ENCODE results near the gene VWCE. TPM values are rescaled to one million over a fixed set of nuclear protein-coding genes. Genes with fewer than 3 reads are reported as not detected.

Gene VWCE
- polyA plus RNA-seq, 1 of the 3 experiments (the other 2 are of a cell fraction): 5.0 TPM

DNA sequence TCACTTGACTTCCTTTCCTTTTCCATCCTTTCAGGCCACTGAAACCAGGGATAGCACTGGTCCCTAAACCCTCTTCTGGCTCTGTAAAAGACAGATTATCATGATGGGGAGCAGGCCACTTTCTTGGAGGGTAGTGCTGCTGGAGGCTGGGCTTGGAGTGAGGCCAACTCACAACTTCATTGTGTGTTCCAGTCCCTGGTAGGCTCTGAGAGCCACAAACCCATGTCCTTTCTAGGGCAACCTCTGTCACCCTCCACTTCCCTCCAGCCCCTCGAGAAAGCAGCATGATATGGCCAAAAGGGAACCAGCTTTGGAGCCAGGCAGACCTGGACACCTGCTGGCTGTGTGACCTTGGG lies 40.2 kb upstream of the VWCE start:
- Histone ChIP-seq H3K27ac (ENCODE audit: low read depth in 2 of 2, low read length in 1 of 2) (peak overlapping the region in 1 of 2 experiments; percentile 67; a peak in 2 of 4 replicates), H3K4me1 (ENCODE audit: control insufficient read depth in 1 of 2, insufficient read depth in 2 of 2, low read depth in 1 of 2, low read length in 1 of 2) (peaks cover 17 to 40% of the 10 kb centered on the region in 2 experiments; a peak in 3 of 4 replicates), H3K4me2 (no peak overlapping the region), H3K36me3 (replicated peaks in 1 of 2; ENCODE audit: control insufficient read depth in 1 of 2, insufficient read depth in 2 of 2, low read length in 1 of 2) (peaks cover 0 to 12% of the 10 kb centered on the region in 2 experiments), H3K9me2 (no peaks in the 10 kb centered on the region), H3K9me3 (no peaks in the 10 kb centered on the region), H3K4me3 (ENCODE audit: low read depth in 2 of 2, low read length in 1 of 2) (no peak overlapping the region), H3F3A (replicated peaks; ENCODE audit: insufficient read depth) (no peaks in the 10 kb centered on the region), H3K9ac (no peak overlapping the region), H2AFZ (ENCODE audit: low read depth) (no peak overlapping the region), H4K20me1 (ENCODE audit: insufficient read depth) (peaks cover 14% of the 10 kb centered on the region), H3K27me3 (ENCODE audit: insufficient read depth) (no peaks in the 10 kb centered on the region), H3K79me2 (ENCODE audit: insufficient read depth) (peaks cover 26% of the 10 kb centered on the region)
- 100% methylated on average over 1 of the region's 1 CpG for WGBS (ENCODE audit: low lambda C conversion rate)
- ChIA-PET POLR2A (interaction anchor here (1.6 to 4.3 kb wide), 3 partner anchors 10 to 51 kb away, joined by 6 to 48 read pairs (median 15); partner anchors contain the start of genes CYB561A3 and TMEM138), CTCF (interaction anchor here (0.7 to 7.9 kb wide), 13 partner anchors 8 to 303 kb away, joined by 3 to 300 read pairs (median 8); partner anchors contain the start of genes CPSF7, CYB561A3, SDHAF2 and TMEM138)
- no peak for DNase-seq
- TF ChIP-seq FOSL2 (IDR thresholded peaks at IDR 0.05; ENCODE audit: borderline replicate concordance, low read depth): no peak
- TF ChIP-seq GABPA (IDR thresholded peaks at IDR 0.05; ENCODE audit: low read depth): no peak
- no peak for TF ChIP-seq TAF1 (IDR thresholded peaks at IDR 0.05; ENCODE audit: borderline replicate concordance, low read depth, low read length)
- TF ChIP-seq MEF2A (IDR thresholded peaks at IDR 0.05; ENCODE audit: borderline replicate concordance, low read depth): no peak
- TF ChIP-seq, protein P1, sequence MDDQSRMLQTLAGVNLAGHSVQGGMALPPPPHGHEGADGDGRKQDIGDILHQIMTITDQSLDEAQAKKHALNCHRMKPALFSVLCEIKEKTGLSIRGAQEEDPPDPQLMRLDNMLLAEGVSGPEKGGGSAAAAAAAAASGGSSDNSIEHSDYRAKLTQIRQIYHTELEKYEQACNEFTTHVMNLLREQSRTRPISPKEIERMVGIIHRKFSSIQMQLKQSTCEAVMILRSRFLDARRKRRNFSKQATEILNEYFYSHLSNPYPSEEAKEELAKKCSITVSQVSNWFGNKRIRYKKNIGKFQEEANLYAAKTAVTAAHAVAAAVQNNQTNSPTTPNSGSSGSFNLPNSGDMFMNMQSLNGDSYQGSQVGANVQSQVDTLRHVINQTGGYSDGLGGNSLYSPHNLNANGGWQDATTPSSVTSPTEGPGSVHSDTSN (IDR thresholded peaks at IDR 0.05): no peak
- no peak for TF ChIP-seq YY1 (IDR thresholded peaks at IDR 0.05; ENCODE audit: low read depth)
- no peak for TF ChIP-seq MXI1 (IDR thresholded peaks at IDR 0.05; ENCODE audit: low read depth, low read length)
- no peak for TF ChIP-seq NRF1 (IDR thresholded peaks at IDR 0.05; ENCODE audit: low read depth, low read length)
- no peak for TF ChIP-seq EZH2phosphoT487 (IDR thresholded peaks at IDR 0.05; ENCODE audit: borderline replicate concordance, low read depth)
- TF ChIP-seq TEAD4 (IDR thresholded peaks at IDR 0.05; ENCODE audit: borderline replicate concordance, insufficient read depth): no peak
- no peak for TF ChIP-seq POLR2AphosphoS5 (IDR thresholded peaks at IDR 0.05; ENCODE audit: low read depth, low read length)
- TF ChIP-seq, protein P2, sequence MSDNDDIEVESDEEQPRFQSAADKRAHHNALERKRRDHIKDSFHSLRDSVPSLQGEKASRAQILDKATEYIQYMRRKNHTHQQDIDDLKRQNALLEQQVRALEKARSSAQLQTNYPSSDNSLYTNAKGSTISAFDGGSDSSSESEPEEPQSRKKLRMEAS (IDR thresholded peaks at IDR 0.05; ENCODE audit: low read depth): no peak

DNA sequence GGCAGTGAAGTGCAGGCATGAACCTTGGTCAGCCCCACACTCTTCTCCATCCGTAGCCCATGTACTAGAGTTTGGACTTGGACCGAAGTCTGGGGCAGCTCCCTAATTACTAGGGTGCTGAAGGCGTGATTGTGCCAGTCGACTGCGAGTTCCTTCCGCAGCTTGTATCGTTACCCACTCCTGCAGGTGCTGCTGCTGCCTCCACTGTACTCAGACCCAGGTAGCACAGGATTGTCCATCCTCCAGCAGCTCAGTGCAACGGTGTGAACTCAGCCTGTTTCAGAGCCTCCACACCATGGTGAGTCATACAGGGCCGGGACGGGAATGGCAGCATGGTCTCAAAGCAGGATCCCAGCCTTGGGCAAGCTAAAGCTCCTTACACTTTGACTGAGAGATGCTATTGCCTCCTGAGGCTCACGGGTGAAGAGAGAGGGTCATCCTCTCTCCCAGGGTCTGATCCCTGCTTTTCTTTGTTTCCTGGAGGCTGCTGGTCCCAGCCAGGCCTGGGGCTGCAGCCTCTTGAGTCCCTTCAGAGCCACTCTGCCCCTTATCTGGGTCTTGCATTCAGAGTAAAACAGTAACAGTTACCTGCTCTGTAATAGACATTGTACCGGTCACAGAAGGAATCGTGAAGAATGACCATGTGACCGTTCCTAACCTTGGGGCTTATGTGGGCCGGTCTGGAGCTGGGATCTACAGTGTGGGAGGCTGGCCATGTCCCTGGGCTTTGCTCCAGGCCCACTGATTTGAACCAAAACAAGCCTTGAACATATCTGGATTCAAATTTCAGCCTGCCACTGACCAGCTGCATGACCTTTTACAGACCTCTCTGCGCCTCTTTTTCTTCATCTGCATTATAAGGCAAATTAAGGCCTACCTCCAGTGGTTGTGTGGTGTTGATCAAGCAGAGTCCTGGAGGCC lies 39.6 kb upstream of the VWCE start:
- no peaks in the 10 kb centered on the region for H3K9me3 ChIP-seq
- peaks cover 33% of the 10 kb centered on the region for H3K79me2 ChIP-seq (ENCODE audit: insufficient read depth)
- no peaks in the 10 kb centered on the region for H3K27me3 ChIP-seq (ENCODE audit: insufficient read depth)
- no peak overlapping the region for H2AFZ ChIP-seq (ENCODE audit: low read depth)
- peak overlapping the region in 1 of 2 experiments; percentile 67; a peak in 2 of 4 replicates for H3K27ac ChIP-seq (ENCODE audit: low read depth in 2 of 2, low read length in 1 of 2)
- 0 out of 2 replicates have a peak overlapping the region, but pooled peaks have one; percentile 96 for H3K4me2 ChIP-seq
- H4K20me1 ChIP-seq (ENCODE audit: insufficient read depth): peaks cover 20% of the 10 kb centered on the region
- H3K4me3 ChIP-seq (ENCODE audit: low read depth in 2 of 2, low read length in 1 of 2): no peak overlapping the region
- WGBS (ENCODE audit: low lambda C conversion rate): 73% methylated on average over 9 of the region's 16 CpGs
- ChIA-PET POLR2A (interaction anchor here (0.7 to 4.3 kb wide), 7 partner anchors 10 to 95 kb away, joined by 3 to 48 read pairs (median 4); partner anchors contain the start of genes CPSF7, CYB561A3, SDHAF2 and TMEM138), CTCF (interaction anchor here (1.5 to 7.9 kb wide), 8 partner anchors 14 to 111 kb away, joined by 3 to 300 read pairs (median 17); partner anchors contain the start of genes CYB561A3, TMEM138 and TMEM216)
- no peak overlapping the region for H3K9ac ChIP-seq
- TF ChIP-seq FOSL2 (IDR thresholded peaks at IDR 0.05; ENCODE audit: borderline replicate concordance, low read depth) (peak; percentile 30; the same call in 1 of the 2 replicates), RCOR1 (IDR thresholded peaks at IDR 0.05; ENCODE audit: low read length) (no peak)
- no peak for DNase-seq
- H3K9me2 ChIP-seq: no peaks in the 10 kb centered on the region
- peaks cover 2 to 16% of the 10 kb centered on the region in 2 experiments for H3K36me3 ChIP-seq (replicated peaks in 1 of 2; ENCODE audit: control insufficient read depth in 1 of 2, insufficient read depth in 2 of 2, low read length in 1 of 2)
- no peaks in the 10 kb centered on the region for H3F3A ChIP-seq (replicated peaks; ENCODE audit: insufficient read depth)
- H3K4me1 ChIP-seq (ENCODE audit: control insufficient read depth in 1 of 2, insufficient read depth in 2 of 2, low read depth in 1 of 2, low read length in 1 of 2): peaks cover 17 to 40% of the 10 kb centered on the region in 2 experiments
